ENCODE data around the gene ZNF300. TPM values are rescaled to one million over a fixed set of nuclear protein-coding genes. Genes with fewer than 3 reads are reported as not detected.

Gene ZNF300
- total and polyA plus RNA-seq, 10 of the 15 experiments (the other 5 are each of a cell fraction or from before 2014, with no cell fraction given): 0.03 to 1.5 (median 0.16) TPM; not detected in 1

DNA sequence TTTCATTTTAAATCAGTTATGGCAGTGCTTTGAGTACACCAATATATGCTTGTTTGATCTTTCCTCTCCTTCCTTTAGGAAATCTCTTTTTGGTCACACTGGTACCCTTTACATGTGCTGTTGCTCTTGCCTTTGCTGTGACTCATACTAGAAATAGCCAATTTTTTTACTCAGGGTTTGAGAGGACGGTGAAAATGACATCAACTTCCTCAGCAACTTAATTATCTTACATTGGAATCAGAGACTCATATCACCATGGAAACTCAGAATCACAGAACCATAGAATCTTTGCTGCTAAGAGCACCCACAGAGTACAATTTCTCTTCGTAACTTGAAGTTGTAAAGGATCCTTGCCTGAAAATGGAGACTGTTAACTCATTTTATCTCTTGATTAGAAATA, 13.8 kb upstream of the ZNF300 start:
- ChIA-PET POLR2A (no interaction called here), SMC1A (ENCODE audit: uncharacterized antibody, unreplicated experiment) (no interaction called here), RAD21 (ENCODE audit: unreplicated experiment) (no interaction called here), CTCF (no interaction called here)
- in situ Hi-C loops (cut with MboI): no loop called here
- ATAC-seq: no peak
- Histone ChIP-seq H4K20me1 (ENCODE audit: control insufficient read depth, insufficient read depth) (no peaks in the 10 kb centered on the region), H3K27me3 (replicated peaks in 1 of 2; ENCODE audit: control insufficient read depth in 2 of 2, insufficient read depth in 2 of 2, low read length in 1 of 2) (no peaks in the 10 kb centered on the region), H3K79me2 (ENCODE audit: control insufficient read depth, insufficient read depth, low read length) (no peaks in the 10 kb centered on the region), H3K4me1 (ENCODE audit: control insufficient read depth, insufficient read depth, low read length) (no peaks in the 10 kb centered on the region), H3K4me3 (no peak overlapping the region), H3K9me3 (replicated peaks; ENCODE audit: control insufficient read depth, insufficient read depth, low read length) (peaks cover 4% of the 10 kb centered on the region; the same call in 1 of the 3 replicates), H3K27ac (ENCODE audit: control insufficient read depth, insufficient read depth) (no peak overlapping the region), H3K36me3 (ENCODE audit: control insufficient read depth in 2 of 2, insufficient read depth in 2 of 2, low read length in 1 of 2) (no peaks in the 10 kb centered on the region), H2AFZ (ENCODE audit: control insufficient read depth, low read depth, low read length) (no peak overlapping the region), H3K4me2 (ENCODE audit: control insufficient read depth, insufficient read depth) (no peak overlapping the region), H3K9ac (ENCODE audit: control insufficient read depth, insufficient read depth, low read length) (no peak overlapping the region)
- no peak for FAIRE-seq
- intact Hi-C loops (cut with micrococcal nuclease; ENCODE audit: unreplicated experiment): no loop called here
- WGBS (ENCODE audit: insufficient coverage, insufficient replicate concordance, low lambda C conversion rate, missing lambda C conversion rate): 16% methylated on average over 2 of the region's 2 CpGs
- no peak for TF ChIP-seq POLR2AphosphoS2 (IDR thresholded peaks at IDR 0.05; ENCODE audit: low read depth, low read length)
- no peak for TF ChIP-seq SRF (IDR thresholded peaks at IDR 0.05; ENCODE audit: low read depth in 2 of 2, low read length in 2 of 2)
- TF ChIP-seq, protein P1, sequence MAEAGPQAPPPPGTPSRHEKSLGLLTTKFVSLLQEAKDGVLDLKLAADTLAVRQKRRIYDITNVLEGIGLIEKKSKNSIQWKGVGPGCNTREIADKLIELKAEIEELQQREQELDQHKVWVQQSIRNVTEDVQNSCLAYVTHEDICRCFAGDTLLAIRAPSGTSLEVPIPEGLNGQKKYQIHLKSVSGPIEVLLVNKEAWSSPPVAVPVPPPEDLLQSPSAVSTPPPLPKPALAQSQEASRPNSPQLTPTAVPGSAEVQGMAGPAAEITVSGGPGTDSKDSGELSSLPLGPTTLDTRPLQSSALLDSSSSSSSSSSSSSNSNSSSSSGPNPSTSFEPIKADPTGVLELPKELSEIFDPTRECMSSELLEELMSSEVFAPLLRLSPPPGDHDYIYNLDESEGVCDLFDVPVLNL (IDR thresholded peaks at IDR 0.05; ENCODE audit: low read depth, low read length): no peak
- TF ChIP-seq SPI1 (IDR thresholded peaks at IDR 0.05; ENCODE audit: borderline replicate concordance, insufficient read depth, low read depth, low read length): no peak
- TF ChIP-seq, protein P2, sequence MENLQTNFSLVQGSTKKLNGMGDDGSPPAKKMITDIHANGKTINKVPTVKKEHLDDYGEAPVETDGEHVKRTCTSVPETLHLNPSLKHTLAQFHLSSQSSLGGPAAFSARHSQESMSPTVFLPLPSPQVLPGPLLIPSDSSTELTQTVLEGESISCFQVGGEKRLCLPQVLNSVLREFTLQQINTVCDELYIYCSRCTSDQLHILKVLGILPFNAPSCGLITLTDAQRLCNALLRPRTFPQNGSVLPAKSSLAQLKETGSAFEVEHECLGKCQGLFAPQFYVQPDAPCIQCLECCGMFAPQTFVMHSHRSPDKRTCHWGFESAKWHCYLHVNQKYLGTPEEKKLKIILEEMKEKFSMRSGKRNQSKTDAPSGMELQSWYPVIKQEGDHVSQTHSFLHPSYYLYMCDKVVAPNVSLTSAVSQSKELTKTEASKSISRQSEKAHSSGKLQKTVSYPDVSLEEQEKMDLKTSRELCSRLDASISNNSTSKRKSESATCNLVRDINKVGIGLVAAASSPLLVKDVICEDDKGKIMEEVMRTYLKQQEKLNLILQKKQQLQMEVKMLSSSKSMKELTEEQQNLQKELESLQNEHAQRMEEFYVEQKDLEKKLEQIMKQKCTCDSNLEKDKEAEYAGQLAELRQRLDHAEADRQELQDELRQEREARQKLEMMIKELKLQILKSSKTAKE (IDR thresholded peaks at IDR 0.05; ENCODE audit: low read depth, poor library complexity, severe bottlenecking): no peak
- no peak for TF ChIP-seq DPF2 (IDR thresholded peaks at IDR 0.05)
- TF ChIP-seq RAD51 (IDR thresholded peaks at IDR 0.05): no peak
- TF ChIP-seq YY1 (IDR thresholded peaks at IDR 0.05; ENCODE audit: low read depth, low read length): no peak
- no peak for TF ChIP-seq NFXL1 (IDR thresholded peaks at IDR 0.05; ENCODE audit: borderline replicate concordance)
- TF ChIP-seq EP300 (IDR thresholded peaks at IDR 0.05; ENCODE audit: borderline replicate concordance in 1 of 2, control insufficient read depth in 1 of 2, low read depth in 2 of 2, low read length in 2 of 2): no peak
- no peak for TF ChIP-seq SMAD1 (IDR thresholded peaks at IDR 0.05; ENCODE audit: low read depth, partially characterized antibody)
- TF ChIP-seq CHD2 (IDR thresholded peaks at IDR 0.05; ENCODE audit: borderline replicate concordance, low read depth, low read length): no peak
- no peak for TF ChIP-seq HDAC2 (IDR thresholded peaks at IDR 0.05)
- no peak for TF ChIP-seq NBN (IDR thresholded peaks at IDR 0.05)
- TF ChIP-seq, protein P3, sequence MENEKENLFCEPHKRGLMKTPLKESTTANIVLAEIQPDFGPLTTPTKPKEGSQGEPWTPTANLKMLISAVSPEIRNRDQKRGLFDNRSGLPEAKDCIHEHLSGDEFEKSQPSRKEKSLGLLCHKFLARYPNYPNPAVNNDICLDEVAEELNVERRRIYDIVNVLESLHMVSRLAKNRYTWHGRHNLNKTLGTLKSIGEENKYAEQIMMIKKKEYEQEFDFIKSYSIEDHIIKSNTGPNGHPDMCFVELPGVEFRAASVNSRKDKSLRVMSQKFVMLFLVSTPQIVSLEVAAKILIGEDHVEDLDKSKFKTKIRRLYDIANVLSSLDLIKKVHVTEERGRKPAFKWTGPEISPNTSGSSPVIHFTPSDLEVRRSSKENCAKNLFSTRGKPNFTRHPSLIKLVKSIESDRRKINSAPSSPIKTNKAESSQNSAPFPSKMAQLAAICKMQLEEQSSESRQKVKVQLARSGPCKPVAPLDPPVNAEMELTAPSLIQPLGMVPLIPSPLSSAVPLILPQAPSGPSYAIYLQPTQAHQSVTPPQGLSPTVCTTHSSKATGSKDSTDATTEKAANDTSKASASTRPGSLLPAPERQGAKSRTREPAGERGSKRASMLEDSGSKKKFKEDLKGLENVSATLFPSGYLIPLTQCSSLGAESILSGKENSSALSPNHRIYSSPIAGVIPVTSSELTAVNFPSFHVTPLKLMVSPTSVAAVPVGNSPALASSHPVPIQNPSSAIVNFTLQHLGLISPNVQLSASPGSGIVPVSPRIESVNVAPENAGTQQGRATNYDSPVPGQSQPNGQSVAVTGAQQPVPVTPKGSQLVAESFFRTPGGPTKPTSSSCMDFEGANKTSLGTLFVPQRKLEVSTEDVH (IDR thresholded peaks at IDR 0.05; ENCODE audit: low read depth, partially characterized antibody): no peak
- TF ChIP-seq, protein P4, sequence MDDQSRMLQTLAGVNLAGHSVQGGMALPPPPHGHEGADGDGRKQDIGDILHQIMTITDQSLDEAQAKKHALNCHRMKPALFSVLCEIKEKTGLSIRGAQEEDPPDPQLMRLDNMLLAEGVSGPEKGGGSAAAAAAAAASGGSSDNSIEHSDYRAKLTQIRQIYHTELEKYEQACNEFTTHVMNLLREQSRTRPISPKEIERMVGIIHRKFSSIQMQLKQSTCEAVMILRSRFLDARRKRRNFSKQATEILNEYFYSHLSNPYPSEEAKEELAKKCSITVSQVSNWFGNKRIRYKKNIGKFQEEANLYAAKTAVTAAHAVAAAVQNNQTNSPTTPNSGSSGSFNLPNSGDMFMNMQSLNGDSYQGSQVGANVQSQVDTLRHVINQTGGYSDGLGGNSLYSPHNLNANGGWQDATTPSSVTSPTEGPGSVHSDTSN (IDR thresholded peaks at IDR 0.05; ENCODE audit: insufficient replicate concordance, low read depth, low read length): no peak
- no TSS peak for BruUV-seq (replicated peaks)
- DNase-seq (ENCODE audit: low read depth, low spot score): no peak
